Stimulated activated CD8-positive, alpha-beta memory T cell treated with anti-CD3 and anti-CD28 coated beads, Interleukin-12 subunit alpha, Interleukin-12 subunit beta, amount 100 ng/mL, for 4 hours (primary cell): ENCODE measurements around the gene ZDHHC21.
"Not testable (repeated sequence)": the region's sequence is repeated elsewhere in the genome, so short reads cannot be mapped to it uniquely, and the experiment has no call there.

Experiments used
- DNase-seq: peaks from one replicate; pipeline ENCODE4 v3.0.0-alpha.2; 2020; ENCODE audit warnings: low read depth

ZDHHC21 gene

GRCh38 chr9:14682616-14683015 lies 10.6 kb downstream of the ZDHHC21 start:
- DNase-seq: not testable (repeated sequence)

- no peak for DNase-seq
These were observed 14.5 kb downstream of the ZDHHC21 start for GRCh38 chr9:14678776-14679175.

GRCh38 chr9:14677872-14678271 lies 15.4 kb downstream of the ZDHHC21 start:
- DNase-seq: no peak

- no peak for DNase-seq
These were observed 15.8 kb downstream of the ZDHHC21 start for GRCh38 chr9:14677396-14677795.

- no peak for DNase-seq
These were observed 18.6 kb downstream of the ZDHHC21 start for GRCh38 chr9:14674630-14675029.

- no peak for DNase-seq
These were observed 21.9 kb downstream of the ZDHHC21 start for GRCh38 chr9:14671377-14671776.

- no peak for DNase-seq
These were observed 22.5 kb downstream of the ZDHHC21 start for GRCh38 chr9:14670718-14671117.

GRCh38 chr9:14664022-14664421 lies 29.2 kb downstream of the ZDHHC21 start:
- not testable (repeated sequence) for DNase-seq

GRCh38 chr9:14662060-14662453 lies 31.2 kb downstream of the ZDHHC21 start:
- no peak for DNase-seq

- DNase-seq: no peak
These were observed 31.7 kb downstream of the ZDHHC21 start for GRCh38 chr9:14661421-14662059.

- DNase-seq: no peak
These were observed 32.5 kb downstream of the ZDHHC21 start for GRCh38 chr9:14660721-14661120.

GRCh38 chr9:14654932-14655331 lies 38.3 kb downstream of the ZDHHC21 start:
- no peak for DNase-seq

GRCh38 chr9:14653511-14653910 lies 39.7 kb downstream of the ZDHHC21 start:
- no peak for DNase-seq

GRCh38 chr9:14652729-14653377 lies 40.4 kb downstream of the ZDHHC21 start:
- DNase-seq: no peak

- DNase-seq: no peak
These were observed 42.6 kb downstream of the ZDHHC21 start for GRCh38 chr9:14650596-14650995.

- no peak for DNase-seq
These were observed 47.6 kb downstream of the ZDHHC21 start for GRCh38 chr9:14645648-14646047.

GRCh38 chr9:14640967-14641366 lies 52.3 kb downstream of the ZDHHC21 start:
- DNase-seq: no peak

GRCh38 chr9:14640294-14640693 lies 52.9 kb downstream of the ZDHHC21 start:
- DNase-seq: no peak

GRCh38 chr9:14633906-14634565 lies 59.2 kb downstream of the ZDHHC21 start:
- no peak for DNase-seq

GRCh38 chr9:14633148-14633547 lies 60.1 kb downstream of the ZDHHC21 start:
- DNase-seq: no peak

- no peak for DNase-seq
These were observed 65.7 kb downstream of the ZDHHC21 start for GRCh38 chr9:14627513-14627912.

GRCh38 chr9:14618836-14619420 lies 74.3 kb downstream of the ZDHHC21 start:
- DNase-seq: no peak
